Measurements from ENCODE around the gene FOXL1.

GRCh38 chr16:86620184-86620583, 41.8 kb downstream of the FOXL1 start:
- TF ChIP-seq CTCF (IDR thresholded peaks at IDR 0.05; ENCODE audit: insufficient read depth, low read length): no peak
- no peak for TF ChIP-seq POLR2AphosphoS5 (IDR thresholded peaks at IDR 0.05; ENCODE audit: low read depth)
- TF ChIP-seq SPI1 (IDR thresholded peaks at IDR 0.05; ENCODE audit: borderline replicate concordance, low read depth): no peak
- no peak for TF ChIP-seq GABPA (IDR thresholded peaks at IDR 0.05; ENCODE audit: low read depth)
- no peak for TF ChIP-seq REST (IDR thresholded peaks at IDR 0.05; ENCODE audit: insufficient replicate concordance, low read depth)
